SK-N-SH treated with all-trans-retinoic acid at 6 μM for 48 hours (cell line): ENCODE measurements around the gene GSTP1.

Source experiments
- ATAC-seq: fragments of 200-7000 bp; cut with Tn5 transposase; 3 replicates; pipeline ENCODE4 v1.9.1; 2020; ENCODE audit warnings: mild to moderate bottlenecking, moderate library complexity
- ARNTL ChIP-seq: fragments of 450-650 bp; formaldehyde crosslinking; IDR thresholded peaks from 2 replicates; pipeline ENCODE4 v1.5.0; 2020; ENCODE audit warnings: low read depth, mild to moderate bottlenecking, moderate library complexity, borderline replicate concordance
- BACH2 ChIP-seq: fragments of 250-450 bp; sonication (Bioruptor Pico); IDR thresholded peaks from 2 replicates; pipeline ENCODE4 v1.9.0; 2021; ENCODE audit warnings: mild to moderate bottlenecking, borderline replicate concordance
- CSDC2 ChIP-seq: fragments of 250-450 bp; sonication (Bioruptor Pico); IDR thresholded peaks from 2 replicates; pipeline ENCODE4 v1.5.0; 2020; ENCODE audit warnings: mild to moderate bottlenecking, moderate library complexity
- ESRRG ChIP-seq: fragments of 250-450 bp; sonication (Bioruptor Pico); IDR thresholded peaks from 2 replicates; pipeline ENCODE4 v1.6.1; 2021; ENCODE audit warnings: mild to moderate bottlenecking
- GLIS3 ChIP-seq: fragments of 250-450 bp; sonication (Bioruptor Pico); IDR thresholded peaks from 2 replicates; pipeline ENCODE4 v1.5.0; 2020; ENCODE audit warnings: mild to moderate bottlenecking, moderate library complexity
- OSR1 ChIP-seq: fragments of 250-450 bp; sonication (Bioruptor Pico); IDR thresholded peaks from 2 replicates; pipeline ENCODE4 v1.8.0; 2022; ENCODE audit warnings: moderate library complexity, mild to moderate bottlenecking, inconsistent platforms
- PPARA ChIP-seq: fragments of 250-450 bp; sonication (Bioruptor Pico); IDR thresholded peaks from 2 replicates; pipeline ENCODE4 v1.5.0; 2020; ENCODE audit warnings: mild to moderate bottlenecking, borderline replicate concordance
- RARB ChIP-seq: fragments of 250-450 bp; sonication (Bioruptor Pico); IDR thresholded peaks from 2 replicates; pipeline ENCODE4 v1.8.0; 2021; ENCODE audit warnings: mild to moderate bottlenecking, moderate library complexity
- TOX ChIP-seq: fragments of 250-450 bp; sonication (Bioruptor Pico); IDR thresholded peaks from 2 replicates; pipeline ENCODE4 v1.8.0; 2021; ENCODE audit warnings: mild to moderate bottlenecking, moderate library complexity, borderline replicate concordance
- ZC3H10 ChIP-seq: fragments of 250-450 bp; sonication (Bioruptor Pico); IDR thresholded peaks from 2 replicates; pipeline ENCODE4 v1.5.1; 2021; ENCODE audit warnings: mild to moderate bottlenecking, moderate library complexity
- ZFP3 ChIP-seq: fragments of 250-450 bp; sonication (Bioruptor Pico); IDR thresholded peaks from 2 replicates; pipeline ENCODE4 v1.5.0; 2020; ENCODE audit warnings: mild to moderate bottlenecking, moderate library complexity
- ZFP30 ChIP-seq: fragments of 450-650 bp; formaldehyde crosslinking; IDR thresholded peaks from 2 replicates; pipeline ENCODE4 v1.5.0; 2022; ENCODE audit warnings: mild to moderate bottlenecking, moderate library complexity
- ZNF565 ChIP-seq: fragments of 450-650 bp; formaldehyde crosslinking; conservative IDR thresholded peaks from 2 replicates; pipeline ENCODE4 v1.5.0; 2020; ENCODE audit warnings: low read depth, mild to moderate bottlenecking, moderate library complexity
- ZNF8 ChIP-seq: fragments of 450-650 bp; formaldehyde crosslinking; IDR thresholded peaks from 2 replicates; pipeline ENCODE4 v1.5.0; 2020; ENCODE audit warnings: mild to moderate bottlenecking, moderate library complexity
- TF ChIP-seq, protein P1 (sequence below): fragments of 250-450 bp; sonication (Bioruptor Pico); IDR thresholded peaks from 2 replicates; pipeline ENCODE4 v1.5.1; 2020; ENCODE audit warnings: low read depth, mild to moderate bottlenecking, moderate library complexity
- TF ChIP-seq, protein P2 (sequence below): fragments of 250-450 bp; sonication (Bioruptor Pico); IDR thresholded peaks from 2 replicates; pipeline ENCODE4 v1.5.0; 2020; ENCODE audit warnings: mild to moderate bottlenecking, moderate library complexity
- TF ChIP-seq, protein P3 (sequence below): fragments of 250-450 bp; sonication (Bioruptor Pico); IDR thresholded peaks from 2 replicates; pipeline ENCODE4 v1.8.0; 2021; ENCODE audit warnings: low read depth, mild to moderate bottlenecking, moderate library complexity, borderline replicate concordance
- TF ChIP-seq, protein P4 (sequence below): fragments of 250-450 bp; sonication (Bioruptor Pico); IDR thresholded peaks from 2 replicates; pipeline ENCODE4 v1.5.1; 2021; ENCODE audit warnings: mild to moderate bottlenecking, moderate library complexity
- TF ChIP-seq, protein P5 (sequence below): fragments of 250-450 bp; sonication (Bioruptor Pico); IDR thresholded peaks from 2 replicates; pipeline ENCODE4 v1.8.0; 2020; ENCODE audit warnings: mild to moderate bottlenecking, moderate library complexity, borderline replicate concordance

Gene GSTP1

DNA sequence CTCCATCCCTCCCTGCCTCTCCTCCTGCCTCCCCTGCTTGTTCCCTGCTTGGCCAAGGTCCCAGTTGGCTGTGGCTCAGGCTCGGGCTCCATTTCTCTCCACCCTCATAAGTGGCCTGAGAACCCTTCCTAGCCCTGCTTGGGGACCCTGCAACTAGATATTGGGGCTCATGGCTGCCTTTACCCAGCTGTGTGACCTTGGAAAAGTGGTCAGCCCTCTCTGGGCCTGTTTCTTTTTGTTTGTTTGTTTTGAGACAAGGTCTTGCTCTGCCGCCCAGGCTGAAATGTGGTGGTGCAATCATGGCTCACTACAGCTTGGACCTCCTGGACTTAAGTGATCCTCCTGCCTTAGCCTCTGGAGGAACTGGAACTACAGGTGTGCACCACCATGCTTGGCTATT, 40.0 kb upstream of the GSTP1 start:
- no peak for ATAC-seq
- TF ChIP-seq, protein P1, sequence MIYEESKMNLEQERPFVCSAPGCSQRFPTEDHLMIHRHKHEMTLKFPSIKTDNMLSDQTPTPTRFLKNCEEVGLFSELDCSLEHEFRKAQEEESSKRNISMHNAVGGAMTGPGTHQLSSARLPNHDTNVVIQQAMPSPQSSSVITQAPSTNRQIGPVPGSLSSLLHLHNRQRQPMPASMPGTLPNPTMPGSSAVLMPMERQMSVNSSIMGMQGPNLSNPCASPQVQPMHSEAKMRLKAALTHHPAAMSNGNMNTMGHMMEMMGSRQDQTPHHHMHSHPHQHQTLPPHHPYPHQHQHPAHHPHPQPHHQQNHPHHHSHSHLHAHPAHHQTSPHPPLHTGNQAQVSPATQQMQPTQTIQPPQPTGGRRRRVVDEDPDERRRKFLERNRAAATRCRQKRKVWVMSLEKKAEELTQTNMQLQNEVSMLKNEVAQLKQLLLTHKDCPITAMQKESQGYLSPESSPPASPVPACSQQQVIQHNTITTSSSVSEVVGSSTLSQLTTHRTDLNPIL (CRISPR knock-in tag): no peak
- TF ChIP-seq TOX (CRISPR knock-in tag) (no peak), ZNF565 (CRISPR knock-in tag) (no peak)

DNA sequence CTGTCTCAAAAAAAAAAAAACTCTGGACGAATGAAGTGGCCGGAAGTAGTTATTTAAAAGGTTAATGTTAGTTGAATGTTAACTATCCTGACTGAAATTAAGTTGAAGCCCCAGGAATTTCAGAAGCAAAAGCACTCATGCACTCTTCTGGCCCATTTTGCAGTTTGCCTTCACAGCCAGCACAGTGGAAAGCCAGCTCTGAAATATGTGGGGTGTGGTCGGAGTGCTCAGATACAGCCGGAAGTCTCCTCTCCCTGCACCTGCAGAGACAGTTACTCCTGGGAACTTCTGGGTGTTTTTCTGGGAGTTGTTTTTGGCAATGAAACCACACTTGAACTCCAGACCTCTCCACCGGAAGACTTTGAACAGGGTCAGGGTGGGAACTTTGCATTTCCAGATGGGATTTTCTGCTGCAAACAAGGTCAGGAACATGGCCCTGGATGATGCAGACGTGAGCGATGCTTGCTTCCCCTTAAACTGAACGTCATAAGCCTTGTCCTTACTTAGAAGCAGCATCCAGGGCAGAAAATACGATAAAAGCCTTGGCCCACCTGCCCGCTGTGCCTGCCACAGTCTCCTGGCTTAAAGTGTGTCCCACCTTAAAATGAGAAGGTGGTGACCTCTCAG, 38.9 kb upstream of the GSTP1 start:
- TF ChIP-seq BACH2 (CRISPR knock-in tag) (no peak), GLIS3 (no peak), PPARA (CRISPR knock-in tag) (no peak), RARB (CRISPR knock-in tag) (no peak), TOX (CRISPR knock-in tag) (no peak), CSDC2 (CRISPR knock-in tag) (no peak), ESRRG (CRISPR knock-in tag) (no peak), ZFP3 (CRISPR knock-in tag) (no peak), ARNTL (CRISPR knock-in tag) (no peak), ZC3H10 (CRISPR knock-in tag) (no peak), ZNF565 (CRISPR knock-in tag) (no peak)
- TF ChIP-seq, protein P2, sequence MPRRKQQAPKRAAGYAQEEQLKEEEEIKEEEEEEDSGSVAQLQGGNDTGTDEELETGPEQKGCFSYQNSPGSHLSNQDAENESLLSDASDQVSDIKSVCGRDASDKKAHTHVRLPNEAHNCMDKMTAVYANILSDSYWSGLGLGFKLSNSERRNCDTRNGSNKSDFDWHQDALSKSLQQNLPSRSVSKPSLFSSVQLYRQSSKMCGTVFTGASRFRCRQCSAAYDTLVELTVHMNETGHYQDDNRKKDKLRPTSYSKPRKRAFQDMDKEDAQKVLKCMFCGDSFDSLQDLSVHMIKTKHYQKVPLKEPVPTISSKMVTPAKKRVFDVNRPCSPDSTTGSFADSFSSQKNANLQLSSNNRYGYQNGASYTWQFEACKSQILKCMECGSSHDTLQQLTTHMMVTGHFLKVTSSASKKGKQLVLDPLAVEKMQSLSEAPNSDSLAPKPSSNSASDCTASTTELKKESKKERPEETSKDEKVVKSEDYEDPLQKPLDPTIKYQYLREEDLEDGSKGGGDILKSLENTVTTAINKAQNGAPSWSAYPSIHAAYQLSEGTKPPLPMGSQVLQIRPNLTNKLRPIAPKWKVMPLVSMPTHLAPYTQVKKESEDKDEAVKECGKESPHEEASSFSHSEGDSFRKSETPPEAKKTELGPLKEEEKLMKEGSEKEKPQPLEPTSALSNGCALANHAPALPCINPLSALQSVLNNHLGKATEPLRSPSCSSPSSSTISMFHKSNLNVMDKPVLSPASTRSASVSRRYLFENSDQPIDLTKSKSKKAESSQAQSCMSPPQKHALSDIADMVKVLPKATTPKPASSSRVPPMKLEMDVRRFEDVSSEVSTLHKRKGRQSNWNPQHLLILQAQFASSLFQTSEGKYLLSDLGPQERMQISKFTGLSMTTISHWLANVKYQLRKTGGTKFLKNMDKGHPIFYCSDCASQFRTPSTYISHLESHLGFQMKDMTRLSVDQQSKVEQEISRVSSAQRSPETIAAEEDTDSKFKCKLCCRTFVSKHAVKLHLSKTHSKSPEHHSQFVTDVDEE: no peak
- TF ChIP-seq, protein P3, sequence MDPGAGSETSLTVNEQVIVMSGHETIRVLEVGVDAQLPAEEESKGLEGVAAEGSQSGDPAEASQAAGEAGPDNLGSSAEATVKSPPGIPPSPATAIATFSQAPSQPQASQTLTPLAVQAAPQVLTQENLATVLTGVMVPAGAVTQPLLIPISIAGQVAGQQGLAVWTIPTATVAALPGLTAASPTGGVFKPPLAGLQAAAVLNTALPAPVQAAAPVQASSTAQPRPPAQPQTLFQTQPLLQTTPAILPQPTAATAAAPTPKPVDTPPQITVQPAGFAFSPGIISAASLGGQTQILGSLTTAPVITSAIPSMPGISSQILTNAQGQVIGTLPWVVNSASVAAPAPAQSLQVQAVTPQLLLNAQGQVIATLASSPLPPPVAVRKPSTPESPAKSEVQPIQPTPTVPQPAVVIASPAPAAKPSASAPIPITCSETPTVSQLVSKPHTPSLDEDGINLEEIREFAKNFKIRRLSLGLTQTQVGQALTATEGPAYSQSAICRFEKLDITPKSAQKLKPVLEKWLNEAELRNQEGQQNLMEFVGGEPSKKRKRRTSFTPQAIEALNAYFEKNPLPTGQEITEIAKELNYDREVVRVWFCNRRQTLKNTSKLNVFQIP: no peak
- TF ChIP-seq, protein P4, sequence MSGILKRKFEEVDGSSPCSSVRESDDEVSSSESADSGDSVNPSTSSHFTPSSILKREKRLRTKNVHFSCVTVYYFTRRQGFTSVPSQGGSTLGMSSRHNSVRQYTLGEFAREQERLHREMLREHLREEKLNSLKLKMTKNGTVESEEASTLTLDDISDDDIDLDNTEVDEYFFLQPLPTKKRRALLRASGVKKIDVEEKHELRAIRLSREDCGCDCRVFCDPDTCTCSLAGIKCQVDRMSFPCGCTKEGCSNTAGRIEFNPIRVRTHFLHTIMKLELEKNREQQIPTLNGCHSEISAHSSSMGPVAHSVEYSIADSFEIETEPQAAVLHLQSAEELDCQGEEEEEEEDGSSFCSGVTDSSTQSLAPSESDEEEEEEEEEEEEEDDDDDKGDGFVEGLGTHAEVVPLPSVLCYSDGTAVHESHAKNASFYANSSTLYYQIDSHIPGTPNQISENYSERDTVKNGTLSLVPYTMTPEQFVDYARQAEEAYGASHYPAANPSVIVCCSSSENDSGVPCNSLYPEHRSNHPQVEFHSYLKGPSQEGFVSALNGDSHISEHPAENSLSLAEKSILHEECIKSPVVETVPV (CRISPR knock-in tag): no peak
- TF ChIP-seq, protein P1 (CRISPR knock-in tag): no peak
- ATAC-seq: no peak; the same call in 2 of the 3 replicates

DNA sequence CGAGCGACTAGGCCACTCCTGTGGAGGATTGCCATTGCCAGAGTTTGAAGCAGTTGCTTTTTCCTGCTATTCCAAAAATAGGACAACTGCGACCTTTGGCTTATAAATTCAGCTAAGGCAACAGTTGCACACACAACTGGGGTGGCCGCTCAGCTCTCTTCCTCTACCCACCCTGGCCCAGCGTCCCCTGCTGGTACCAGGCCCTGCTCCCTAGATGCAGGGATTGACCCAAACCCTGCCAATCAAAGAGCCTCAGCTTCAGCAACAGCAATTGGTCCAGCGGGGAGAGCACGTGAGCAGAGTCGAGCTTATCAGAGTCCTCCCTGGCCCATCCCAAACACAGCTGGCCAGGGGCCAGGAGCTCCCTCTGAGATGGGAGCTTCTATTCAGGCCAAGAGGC, 38.3 kb upstream of the GSTP1 start:
- ATAC-seq: no peak
- TF ChIP-seq OSR1 (CRISPR knock-in tag): no peak
- no peak for TF ChIP-seq ZNF8 (CRISPR knock-in tag)
- TF ChIP-seq, protein P5, sequence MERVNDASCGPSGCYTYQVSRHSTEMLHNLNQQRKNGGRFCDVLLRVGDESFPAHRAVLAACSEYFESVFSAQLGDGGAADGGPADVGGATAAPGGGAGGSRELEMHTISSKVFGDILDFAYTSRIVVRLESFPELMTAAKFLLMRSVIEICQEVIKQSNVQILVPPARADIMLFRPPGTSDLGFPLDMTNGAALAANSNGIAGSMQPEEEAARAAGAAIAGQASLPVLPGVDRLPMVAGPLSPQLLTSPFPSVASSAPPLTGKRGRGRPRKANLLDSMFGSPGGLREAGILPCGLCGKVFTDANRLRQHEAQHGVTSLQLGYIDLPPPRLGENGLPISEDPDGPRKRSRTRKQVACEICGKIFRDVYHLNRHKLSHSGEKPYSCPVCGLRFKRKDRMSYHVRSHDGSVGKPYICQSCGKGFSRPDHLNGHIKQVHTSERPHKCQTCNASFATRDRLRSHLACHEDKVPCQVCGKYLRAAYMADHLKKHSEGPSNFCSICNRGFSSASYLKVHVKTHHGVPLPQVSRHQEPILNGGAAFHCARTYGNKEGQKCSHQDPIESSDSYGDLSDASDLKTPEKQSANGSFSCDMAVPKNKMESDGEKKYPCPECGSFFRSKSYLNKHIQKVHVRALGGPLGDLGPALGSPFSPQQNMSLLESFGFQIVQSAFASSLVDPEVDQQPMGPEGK (CRISPR knock-in tag): no peak
- TF ChIP-seq ZC3H10 (CRISPR knock-in tag): no peak
- TF ChIP-seq, protein P2: no peak
- no peak for TF ChIP-seq ZFP3 (CRISPR knock-in tag)
- TF ChIP-seq, protein P1 (CRISPR knock-in tag): no peak
- no peak for TF ChIP-seq GLIS3
- no peak for TF ChIP-seq ZFP30 (CRISPR knock-in tag)
- TF ChIP-seq, protein P3: no peak
- no peak for TF ChIP-seq TOX (CRISPR knock-in tag)
- no peak for TF ChIP-seq ARNTL (CRISPR knock-in tag)
